HG03066 (cell line): Measurements from ENCODE around the gene EHD1.
A peak's percentile ranks its signal among the peaks of the same experiment; 100 is the strongest.
"Not testable (repeated sequence)": the region's sequence is repeated elsewhere in the genome, so short reads cannot be mapped to it uniquely, and the experiment has no call there.

Experiments used
- ATAC-seq: cut with Tn5 transposase; IDR thresholded peaks from one replicate; pipeline ENCODE4 v1.9.1; 2021; ENCODE audit warnings: low read depth; ENCODE audit not compliant: unreplicated experiment

The EHD1 gene

DNA sequence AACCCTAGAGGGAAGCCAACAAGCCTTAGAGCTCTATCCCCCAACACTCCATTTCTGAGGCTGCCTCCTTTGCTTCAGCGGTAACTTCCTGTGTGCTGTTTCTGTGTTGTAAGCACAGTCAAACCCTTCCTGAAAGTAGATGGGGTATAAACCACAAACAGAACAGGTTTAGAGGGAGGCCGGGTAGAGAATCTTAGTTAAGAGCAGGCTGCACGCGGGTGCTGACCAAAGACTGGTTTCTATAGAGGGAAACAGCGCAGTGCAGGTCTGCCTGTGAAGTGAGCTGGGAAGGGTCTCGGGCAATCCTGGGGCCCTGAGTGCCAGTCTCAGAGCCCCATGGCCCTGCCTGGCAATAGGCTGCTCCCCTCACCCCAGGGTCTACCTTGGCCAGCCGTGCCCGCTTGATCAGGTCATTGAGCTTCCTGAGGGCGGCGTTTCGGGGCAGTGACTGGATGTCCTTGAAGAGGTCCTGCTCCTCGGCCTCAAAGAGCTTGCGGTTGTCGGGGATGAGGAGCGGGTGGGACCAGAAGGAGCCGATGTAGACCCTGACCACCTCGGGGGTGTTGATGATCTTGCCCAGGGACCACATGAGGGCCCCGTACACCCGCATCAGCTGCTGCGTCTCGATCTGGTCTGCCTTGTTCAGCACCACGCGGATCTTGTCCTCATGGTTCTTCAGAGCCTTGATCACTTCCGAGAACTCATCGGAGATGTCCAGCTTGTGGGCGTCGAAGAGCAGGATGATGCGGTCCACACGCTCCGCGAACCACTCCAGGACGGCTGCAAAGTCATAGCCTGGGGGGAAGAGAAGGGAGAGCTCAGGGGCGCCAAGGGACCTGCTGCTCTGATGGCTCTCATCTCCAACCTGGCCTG, 18.6 kb downstream of the EHD1 start:
- peak; percentile 75 for ATAC-seq

DNA sequence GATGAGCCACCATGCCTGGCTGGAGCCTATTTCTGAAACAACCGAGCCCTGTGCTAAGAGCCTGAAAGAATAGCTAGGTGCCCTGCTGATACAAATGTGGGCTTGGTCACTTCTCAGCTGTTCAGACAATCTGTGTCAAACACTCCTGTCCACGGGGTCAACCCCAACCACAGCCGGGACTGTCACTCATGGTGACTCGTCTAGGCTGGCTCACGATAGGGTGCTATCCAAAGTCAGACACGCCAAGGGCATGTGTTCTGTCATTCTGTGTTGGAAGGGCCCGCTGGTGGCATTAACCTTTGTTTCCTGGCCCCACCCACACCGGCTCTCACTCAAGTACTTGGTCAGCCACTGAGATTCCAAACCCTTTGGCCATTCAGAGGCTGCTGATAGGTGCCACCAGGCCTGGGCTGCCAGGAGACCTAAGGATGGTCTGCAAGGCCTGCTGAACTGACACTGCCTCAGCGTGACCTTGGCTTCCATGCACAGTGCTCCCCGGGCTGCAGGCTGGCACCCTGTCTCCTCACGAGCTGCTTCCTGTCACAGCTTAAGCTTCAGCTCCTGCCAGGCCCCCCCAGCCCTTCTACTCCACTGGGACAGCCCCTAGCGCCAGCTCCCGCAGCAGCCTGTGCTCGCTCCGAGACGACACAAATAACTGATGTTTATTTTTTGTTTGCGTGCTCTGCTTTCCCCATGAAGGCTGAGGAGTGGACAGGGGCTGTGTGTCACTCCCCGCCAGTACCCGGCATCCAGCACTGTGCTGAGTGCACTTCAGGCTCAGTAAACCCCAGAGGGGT, 19.8 kb downstream of the EHD1 start:
- peak; percentile 22 for ATAC-seq

DNA sequence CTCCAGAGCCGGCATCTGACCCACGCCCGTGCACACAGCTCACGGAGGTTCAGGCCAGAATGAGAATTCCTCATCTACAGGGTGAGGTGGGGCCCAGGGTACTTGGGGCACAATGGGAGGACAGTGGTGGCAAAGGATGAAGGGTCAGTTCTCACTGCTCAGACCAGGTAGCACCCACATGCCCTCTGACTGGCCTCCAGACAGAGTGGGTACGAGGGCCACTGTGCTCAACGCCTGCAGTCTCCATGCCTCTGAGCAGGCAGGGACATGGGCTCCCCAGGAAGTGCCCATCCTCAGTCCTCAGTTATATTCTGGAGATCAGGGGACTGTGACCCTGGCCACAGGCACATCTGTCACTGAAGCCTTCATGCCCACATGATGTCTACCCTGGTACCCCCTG, 20.9 kb downstream of the EHD1 start:
- no peak for ATAC-seq

DNA sequence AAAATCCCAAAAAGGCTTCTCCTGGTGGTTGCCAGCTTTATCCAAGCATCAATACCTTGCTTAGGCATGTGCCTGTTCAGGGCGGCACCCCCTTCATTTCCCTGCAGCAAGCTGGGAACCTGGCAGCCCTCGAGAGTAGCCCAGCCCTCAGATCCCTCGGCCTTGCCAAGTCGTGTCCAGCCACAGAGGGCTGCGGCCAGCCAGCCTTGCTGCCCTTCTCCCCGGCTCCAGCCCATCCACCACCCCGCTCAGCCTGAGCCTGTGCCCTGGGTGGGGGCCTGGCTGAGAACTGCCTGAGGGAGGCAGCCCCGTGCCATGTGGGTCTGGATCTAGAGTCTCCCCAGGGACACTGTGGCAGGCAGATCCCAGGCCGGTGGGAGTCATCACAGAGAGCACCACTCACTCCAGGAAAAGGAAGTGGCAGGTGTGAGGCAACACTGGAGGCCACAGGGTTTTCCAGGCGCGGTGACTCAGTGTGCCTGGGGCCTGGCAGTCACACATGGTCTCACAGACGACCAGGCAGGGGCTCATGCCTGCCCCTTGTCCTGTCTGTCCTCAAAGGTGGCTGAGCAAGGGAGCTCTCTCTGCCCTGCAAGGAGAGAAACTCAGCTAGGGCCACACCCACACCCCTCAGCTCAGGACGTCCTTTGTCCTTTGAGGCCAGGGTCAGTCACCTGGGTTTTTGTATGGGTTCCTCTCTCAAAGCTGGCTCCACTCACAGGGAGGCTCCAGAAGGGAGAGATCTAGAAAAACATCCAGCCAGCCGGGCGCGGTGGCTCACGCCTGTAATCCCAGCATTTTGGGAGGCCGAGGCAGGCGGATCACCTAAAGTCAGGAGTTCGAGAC, 21.8 kb downstream of the EHD1 start:
- no peak for ATAC-seq

DNA sequence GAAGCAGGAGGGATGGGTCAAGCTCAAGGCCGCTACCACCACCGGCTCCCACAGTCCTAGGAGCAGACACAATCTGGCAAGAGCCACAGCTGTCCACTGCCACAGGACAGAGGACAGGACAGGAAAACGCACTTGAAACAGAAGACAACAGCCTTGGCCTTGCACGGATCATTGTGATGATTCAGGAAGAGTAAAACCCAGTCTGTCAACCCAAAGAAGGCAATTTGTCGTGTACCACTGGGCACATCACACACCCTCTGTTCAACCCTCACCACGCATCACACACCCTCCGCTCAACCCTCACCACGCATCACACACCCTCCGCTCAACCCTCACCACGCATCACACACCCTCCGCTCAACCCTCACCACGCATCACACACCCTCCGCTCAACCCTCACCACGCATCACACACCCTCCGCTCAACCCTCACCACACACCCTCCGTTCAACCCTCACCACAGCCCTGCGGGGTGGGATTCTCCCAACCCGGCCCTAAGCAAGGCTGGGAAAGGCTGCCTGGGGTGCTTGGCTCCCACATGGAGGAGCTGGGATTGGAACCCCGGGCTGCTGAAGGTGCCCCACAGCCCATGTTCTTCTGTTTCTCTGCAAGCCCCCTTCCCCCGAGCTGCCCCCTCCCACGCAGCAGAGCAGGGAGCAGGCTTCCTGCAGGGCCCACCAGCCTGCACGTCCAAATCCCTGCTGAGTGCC, 22.7 kb downstream of the EHD1 start:
- ATAC-seq, result no peak

DNA sequence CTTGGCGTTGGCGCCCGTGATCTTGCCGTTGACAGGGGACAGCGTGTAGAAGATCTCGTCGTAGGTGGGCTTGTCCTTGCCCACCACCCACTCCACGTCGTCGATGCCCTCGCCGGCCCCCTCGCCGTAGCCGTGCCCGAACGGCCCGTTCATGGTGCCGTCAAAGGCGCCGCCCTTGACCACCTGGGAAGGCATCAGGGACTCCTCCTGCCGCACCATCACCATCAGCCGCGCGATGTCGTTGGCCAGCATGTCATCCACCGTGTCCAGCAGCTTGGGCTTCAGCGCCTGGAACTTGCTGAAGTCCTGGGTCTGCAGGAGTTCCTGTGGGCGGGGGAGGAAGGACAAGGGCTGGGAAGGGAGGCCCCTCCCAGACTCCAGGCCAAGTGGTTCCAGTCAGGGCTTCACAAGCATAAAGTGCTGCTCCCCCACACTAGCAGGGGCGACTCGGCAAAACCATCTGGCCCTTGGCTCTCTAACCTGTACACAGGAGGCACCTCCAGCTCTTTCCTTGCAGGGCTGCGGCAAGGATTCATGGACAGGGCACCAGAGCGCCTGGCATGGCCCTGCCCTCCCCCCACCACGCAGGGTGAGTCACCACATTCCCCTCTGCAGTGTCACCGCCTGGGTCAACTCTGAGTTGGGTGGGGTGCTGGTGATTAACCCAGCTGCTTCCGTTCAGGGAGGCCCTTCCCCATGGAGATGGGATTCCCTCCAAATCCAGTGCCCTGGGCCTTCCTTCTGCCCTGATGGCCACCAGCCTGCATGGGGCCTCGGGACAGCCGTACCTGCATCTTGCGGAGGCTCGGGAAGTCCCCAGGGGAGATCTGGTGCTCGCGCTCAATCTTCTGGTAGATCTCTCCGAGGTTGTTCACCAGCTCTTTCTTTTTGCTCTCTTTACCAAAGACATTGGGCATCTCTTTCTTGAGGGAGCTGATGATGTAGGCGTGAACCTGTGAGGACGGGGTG, 23.6 kb downstream of the EHD1 start:
- ATAC-seq, result no peak

DNA sequence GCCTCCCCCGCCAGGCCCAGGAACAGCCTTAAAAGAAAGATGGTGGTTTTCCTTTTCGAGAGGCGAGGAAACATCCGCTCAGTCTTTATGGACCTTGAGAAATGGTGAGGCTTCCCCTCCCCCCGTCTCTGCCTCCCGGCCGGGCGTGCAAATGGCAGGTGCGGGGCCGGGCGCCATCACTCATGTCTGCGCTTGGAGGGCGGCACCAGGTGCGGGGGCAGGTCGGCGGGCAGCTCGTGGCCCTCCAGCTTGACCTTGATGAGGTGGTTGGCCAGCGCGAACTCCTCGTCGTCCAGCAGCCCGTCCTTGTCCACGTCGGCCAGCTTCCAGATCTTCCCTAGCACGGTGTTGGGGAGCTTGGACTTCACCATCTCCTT, 24.3 kb downstream of the EHD1 start:
- ATAC-seq, result no peak

DNA sequence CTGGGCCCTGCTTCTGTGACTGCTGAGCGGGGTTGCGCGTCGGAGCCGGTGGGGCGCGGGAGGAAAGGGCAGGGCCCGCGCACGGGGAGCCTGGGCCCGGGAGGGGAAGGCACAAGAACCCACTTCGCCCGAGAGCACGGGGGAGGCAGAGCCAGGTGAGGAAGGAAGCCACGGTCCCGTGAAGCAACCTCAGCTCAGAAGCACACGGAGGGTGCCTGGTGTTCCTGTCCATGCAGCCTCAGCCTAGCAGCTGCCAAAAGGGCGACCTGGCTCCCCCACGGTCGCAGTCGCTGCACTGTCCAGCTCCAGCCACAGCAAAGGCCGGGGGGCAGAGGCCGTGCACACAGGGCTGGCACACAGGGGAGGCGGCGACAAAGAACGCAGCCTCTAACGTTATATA, 24.7 kb downstream of the EHD1 start:
- no peak for ATAC-seq

DNA sequence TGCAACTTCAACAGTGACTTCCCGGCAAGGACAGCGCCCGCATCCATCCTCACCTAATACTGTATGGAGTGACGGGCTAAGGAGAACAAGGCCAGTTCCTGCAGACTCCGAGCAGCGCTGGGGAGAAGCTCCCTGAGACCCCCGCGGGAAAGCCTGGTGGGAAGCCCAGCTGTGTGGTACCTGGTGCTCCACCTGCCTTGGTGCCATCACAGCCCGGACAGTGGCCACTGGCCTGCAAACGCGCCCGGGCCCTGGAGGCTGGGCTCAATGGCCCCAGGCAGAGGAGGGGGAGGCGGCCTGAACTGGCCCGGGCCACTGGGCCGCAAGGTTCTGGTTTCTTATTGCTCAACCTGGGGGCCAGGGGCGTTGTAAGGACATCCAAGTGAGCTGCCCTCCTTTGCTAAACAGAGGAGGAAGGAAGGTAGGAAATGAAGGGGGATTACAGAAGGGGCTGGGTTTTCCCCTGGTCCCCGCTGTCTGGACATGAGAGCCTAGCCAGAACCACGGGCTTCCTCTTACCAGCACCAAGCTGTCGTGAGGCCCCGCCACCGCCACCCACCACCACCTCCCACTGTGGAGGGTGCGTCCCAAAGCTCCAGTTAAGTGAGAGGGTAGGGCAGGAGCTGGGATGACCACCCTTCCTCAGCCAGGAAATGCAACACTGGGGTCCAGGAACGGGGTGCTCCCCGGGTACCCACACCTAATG, 25.5 kb downstream of the EHD1 start:
- ATAC-seq, result no peak

DNA sequence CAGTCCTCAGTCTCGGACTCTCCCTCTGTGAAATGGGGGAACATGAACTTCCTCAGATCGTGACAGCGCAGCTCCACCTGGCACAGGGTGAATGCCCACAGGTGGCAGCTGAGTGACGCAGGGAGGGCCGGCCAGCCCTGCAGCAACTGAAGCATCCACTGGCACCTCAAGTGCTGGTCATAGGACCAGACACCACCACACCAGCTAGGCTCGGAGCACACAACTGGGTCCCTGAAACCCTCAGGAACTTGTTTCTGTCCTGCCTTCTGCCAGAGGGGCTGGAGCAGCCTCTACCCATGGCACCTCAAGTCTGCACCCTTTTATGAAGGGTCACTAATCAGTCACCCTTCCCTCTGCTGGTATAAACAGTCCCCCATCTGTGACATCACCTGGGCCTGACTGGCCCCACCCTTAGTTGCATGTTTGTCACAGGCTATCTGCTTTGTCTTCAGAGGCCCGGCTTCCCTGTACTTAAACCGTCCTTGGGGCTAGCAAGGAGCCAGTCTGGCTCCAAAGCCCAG, 26.5 kb downstream of the EHD1 start:
- ATAC-seq, result no peak

DNA sequence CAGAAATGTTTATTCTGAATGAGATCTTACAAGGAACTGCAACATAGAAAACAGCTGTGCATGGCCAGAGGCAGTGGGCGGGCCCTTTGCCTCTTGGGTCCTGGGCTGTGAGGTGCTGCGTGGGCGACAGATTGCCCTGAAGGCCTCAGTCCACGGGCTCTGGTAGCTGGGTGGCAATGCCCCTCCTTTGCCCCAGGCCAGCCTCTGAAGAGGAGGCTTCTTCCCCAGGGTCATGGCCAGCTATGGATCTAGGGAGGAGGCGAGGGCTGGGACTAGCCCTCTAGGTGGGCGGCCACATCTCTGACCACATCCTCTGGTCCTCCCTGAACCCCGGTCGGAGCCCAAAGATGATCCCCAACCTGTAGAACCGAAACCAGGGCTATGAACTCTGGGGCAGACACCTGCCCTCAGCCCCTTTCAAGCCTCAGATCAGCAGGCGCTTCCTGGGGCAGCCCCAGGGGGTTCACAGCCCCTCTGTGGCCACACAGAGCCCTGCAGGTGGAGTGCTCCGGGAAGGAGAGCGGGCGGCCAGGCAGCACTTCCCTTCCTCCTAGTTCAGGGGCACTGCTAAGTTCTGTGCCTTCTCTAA, 27.3 kb downstream of the EHD1 start:
- peak; percentile 69 for ATAC-seq

DNA sequence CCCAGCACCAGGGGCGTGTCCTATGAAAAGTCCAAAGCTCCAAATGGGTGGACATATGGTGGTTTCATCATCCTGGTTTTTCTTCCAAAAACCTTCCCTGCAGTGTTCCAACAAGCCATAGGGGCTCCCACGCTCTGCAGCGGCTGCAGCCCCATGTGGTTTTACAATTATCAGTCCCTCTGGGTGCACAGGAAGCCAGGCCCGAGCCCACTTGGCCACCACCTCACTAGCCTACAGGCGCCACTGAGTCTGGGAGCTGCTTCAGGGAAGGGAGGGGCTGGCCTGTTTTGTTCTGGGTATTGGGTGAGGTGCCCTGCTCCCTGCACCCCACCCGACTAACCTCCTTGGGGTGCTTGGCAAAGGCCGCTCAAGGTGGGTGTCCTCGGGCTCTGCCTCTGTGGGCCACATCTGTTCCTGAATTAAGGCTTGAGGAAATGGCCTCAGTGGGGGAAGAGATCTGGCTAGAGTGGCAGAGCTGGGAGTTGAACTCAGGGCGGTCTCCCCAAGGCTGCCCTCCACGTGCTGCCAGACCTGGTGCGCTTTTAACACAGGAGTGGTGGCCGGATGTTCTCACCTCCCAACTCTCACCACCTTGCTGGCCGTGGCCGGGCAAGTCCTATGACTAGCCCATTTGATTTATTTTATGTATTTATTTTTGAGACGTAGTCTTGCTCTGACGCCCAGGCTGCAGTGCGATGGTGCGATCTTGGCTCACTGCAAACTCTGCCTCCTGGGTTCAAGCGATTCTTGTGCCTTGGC, 28.6 kb downstream of the EHD1 start:
- ATAC-seq, result no peak

DNA sequence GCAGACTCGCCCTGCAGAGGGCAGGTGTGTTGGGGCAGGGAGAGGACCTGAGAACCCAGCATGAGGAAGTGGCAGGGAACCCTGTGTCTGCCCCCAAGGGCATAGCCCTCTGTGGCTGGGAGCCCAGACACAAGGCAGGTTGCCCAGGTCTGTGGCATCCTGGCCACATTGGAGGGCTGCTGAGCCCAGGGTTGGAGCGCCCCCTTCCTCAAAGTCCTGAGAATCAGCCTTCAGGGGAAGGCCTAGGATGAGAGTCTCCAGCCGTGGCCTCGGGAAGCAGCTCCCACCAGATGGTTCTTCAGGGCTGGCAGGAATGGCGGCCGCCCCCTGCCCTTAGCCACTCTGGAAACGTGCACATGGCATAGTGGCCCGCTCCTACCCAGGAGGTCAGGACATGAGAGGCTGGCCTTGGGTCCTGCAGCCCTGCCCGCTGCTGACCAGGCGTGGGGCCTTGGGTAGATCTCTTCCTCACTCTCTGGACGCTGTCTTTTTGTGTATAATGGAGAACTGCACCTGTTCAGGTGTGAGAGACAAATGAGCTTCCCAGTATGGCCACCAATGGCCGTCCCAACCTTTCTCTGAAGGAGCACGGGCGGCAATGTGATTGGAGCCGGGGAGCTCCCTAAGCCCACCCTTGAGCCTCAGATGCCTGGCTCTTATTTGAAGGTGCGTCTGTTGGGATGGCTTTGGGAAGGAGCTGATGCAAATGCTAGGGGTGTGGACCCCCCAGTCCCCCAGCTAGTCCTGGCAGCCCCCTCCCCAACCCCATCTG, 29.4 kb downstream of the EHD1 start:
- ATAC-seq, result no peak

DNA sequence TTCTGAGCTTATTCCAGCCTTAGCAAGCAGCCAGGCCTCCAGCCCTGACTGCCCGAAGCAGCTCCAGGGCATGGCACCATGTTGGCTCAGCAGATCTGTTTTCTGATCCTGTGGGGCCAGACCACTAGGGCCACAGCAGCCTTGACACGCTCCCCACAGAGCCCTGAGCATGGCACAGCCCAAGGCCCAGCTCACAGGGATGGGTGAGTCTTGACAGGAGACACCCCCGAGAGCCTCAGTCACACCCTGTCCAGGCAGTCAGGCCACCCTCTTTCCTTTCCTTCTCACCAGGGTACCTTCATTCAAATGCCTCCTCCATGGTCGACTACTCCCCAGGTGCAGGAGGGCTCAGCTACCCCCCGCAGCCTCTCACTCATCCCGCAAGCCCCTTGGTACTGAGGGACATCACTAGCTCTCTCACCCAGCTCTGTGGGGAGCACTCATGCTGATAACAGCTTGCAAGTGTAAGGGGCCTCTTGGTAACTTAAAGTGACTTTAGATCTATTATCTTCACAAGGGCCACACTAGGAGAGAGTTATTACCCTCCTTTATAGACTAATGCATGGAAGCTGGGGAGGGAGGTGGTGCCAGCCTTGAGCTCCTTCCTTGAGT, 30.1 kb downstream of the EHD1 start:
- ATAC-seq, result no peak

DNA sequence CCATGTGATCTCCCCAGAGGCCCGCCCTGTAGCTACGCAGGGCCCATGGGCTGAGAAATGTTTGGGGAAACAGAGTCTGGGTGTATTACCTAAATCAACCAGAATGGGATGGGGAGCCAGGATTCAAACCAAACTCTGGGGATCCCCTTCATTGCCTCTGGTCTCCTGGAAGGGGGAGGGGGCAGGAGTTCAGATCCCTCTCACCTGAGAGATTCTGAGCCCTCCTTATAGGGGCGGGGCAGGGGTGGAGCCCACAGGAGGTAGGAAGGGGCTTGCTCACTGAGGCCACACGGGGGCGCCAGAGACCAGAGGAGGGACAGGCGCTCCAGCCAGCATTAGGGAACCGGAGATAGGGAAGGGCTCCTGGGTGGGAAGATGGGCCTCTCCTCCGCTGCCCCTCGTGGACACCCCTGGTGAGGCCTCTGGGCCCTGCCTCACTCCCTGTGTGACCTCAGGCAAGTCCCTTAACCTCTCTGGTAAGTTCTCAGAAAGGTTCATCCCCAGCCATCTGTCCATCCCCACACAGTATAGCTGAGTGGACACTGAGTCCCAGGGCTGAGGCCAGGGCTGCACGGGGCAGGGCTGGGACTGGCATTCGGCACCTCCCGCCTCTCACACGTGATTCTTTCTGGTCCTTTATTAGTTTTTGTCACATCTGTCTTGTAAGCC, 31.3 kb downstream of the EHD1 start:
- no peak for ATAC-seq

DNA sequence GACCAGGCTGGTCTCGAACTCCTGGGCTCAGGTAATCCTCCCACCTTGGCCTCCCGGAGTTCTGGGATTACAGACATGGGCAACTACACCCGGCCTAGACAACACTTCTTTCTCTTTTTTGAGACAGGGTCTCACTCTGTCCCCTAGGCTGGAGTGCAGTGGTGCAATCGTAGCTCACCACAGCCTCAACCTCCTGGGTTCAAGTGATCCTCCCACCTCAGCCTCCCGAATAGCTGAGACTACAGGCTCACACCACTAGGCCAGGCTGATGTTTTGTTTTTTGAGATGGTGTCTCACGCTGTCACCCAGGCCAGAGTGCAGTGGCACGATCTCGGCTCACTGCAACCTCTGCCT, 32.7 kb downstream of the EHD1 start:
- ATAC-seq, result not testable (repeated sequence)
